Measurements from ENCODE around the gene USP2. TPM values are rescaled to one million over a fixed set of nuclear protein-coding genes. Genes with fewer than 3 reads are reported as not detected.

Gene USP2
- total RNA-seq, 2 experiments from 2014 or later = 0.61 to 0.96 TPM

GRCh38 chr11:119371778-119372182 lies 9.7 kb downstream of the USP2 start:
- intact Hi-C loops (cut with micrococcal nuclease) = no loop called here
- ATAC-seq (no peak), DNase-seq (no peak)
- H3K4me1 Mint-ChIP-seq (ENCODE audit: low read depth) = peaks cover 7% of the 10 kb centered on the region
- no peaks in the 10 kb centered on the region for H3K36me3 Mint-ChIP-seq (ENCODE audit: low read depth)
- CTCF ChIA-PET = interaction anchor here (1.0 to 6.4 kb wide), 4 partner anchors 10 to 103 kb away, joined by 3 to 55 read pairs (median 6); no protein-coding TSS in a partner anchor
- H3K27me3 Mint-ChIP-seq = peaks cover 15% of the 10 kb centered on the region
- no peaks in the 10 kb centered on the region for H3K9me3 Mint-ChIP-seq
- H3K27ac Mint-ChIP-seq = no peak overlapping the region
- H3K4me3 Mint-ChIP-seq = no peak overlapping the region
- TF ChIP-seq CTCF (IDR thresholded peaks at IDR 0.05) = no peak
- POLR2A ChIA-PET = no interaction called here

GRCh38 chr11:119371067-119371601 lies 10.4 kb downstream of the USP2 start:
- no peaks in the 10 kb centered on the region for H3K36me3 Mint-ChIP-seq (ENCODE audit: low read depth)

GRCh38 chr11:119370486-119371046 lies 10.9 kb downstream of the USP2 start:
- POLR2A ChIA-PET = no interaction called here
- ATAC-seq (peak; percentile 49), DNase-seq (no peak)
- Mint-ChIP-seq H3K36me3 (ENCODE audit: low read depth) (no peaks in the 10 kb centered on the region), H3K9me3 (no peaks in the 10 kb centered on the region), H3K4me1 (ENCODE audit: low read depth) (peaks cover 7% of the 10 kb centered on the region), H3K27ac (no peak overlapping the region), H3K27me3 (peaks cover 24% of the 10 kb centered on the region), H3K4me3 (no peak overlapping the region)
- CTCF ChIA-PET = interaction anchor here (0.9 to 6.4 kb wide), 4 partner anchors 9 to 104 kb away, joined by 3 to 55 read pairs (median 6); no protein-coding TSS in a partner anchor
- TF ChIP-seq CTCF (IDR thresholded peaks at IDR 0.05) = no peak
- intact Hi-C loops (cut with micrococcal nuclease) = no loop called here

More at GRCh38 chr11:119371067-119371601, 10.4 kb downstream of the USP2 start:
- Mint-ChIP-seq H3K27ac (no peak overlapping the region), H3K9me3 (no peaks in the 10 kb centered on the region), H3K4me3 (no peak overlapping the region), H3K27me3 (peaks cover 22% of the 10 kb centered on the region), H3K4me1 (ENCODE audit: low read depth) (peaks cover 7% of the 10 kb centered on the region)
- DNase-seq (no peak), ATAC-seq (no peak)
- ChIA-PET POLR2A (no interaction called here), CTCF (interaction anchor here (0.9 to 6.4 kb wide), 5 partner anchors 10 to 104 kb away, joined by 3 to 55 read pairs (median 5); no protein-coding TSS in a partner anchor)
- TF ChIP-seq CTCF (IDR thresholded peaks at IDR 0.05) = no peak
- intact Hi-C loops (cut with micrococcal nuclease) = no loop called here

- peaks cover 36% of the 10 kb centered on the region for H3K27me3 Mint-ChIP-seq
- H3K27ac Mint-ChIP-seq = no peak overlapping the region
- ChIA-PET CTCF (interaction anchor here (1.0 to 6.4 kb wide), 4 partner anchors 9 to 13 kb away, joined by 3 to 55 read pairs (median 6); partner anchors contain the start of gene USP2), POLR2A (interaction anchor here (0.6 kb wide), 1 partner anchor 9 kb away, joined by 3 read pairs; no protein-coding TSS in a partner anchor)
- no peak overlapping the region for H3K4me3 Mint-ChIP-seq
- intact Hi-C loops (cut with micrococcal nuclease) = no loop called here
- DNase-seq (no peak), ATAC-seq (no peak)
- peaks cover 12% of the 10 kb centered on the region for H3K4me1 Mint-ChIP-seq (ENCODE audit: low read depth)
- no peaks in the 10 kb centered on the region for H3K9me3 Mint-ChIP-seq
- no peak for TF ChIP-seq CTCF (IDR thresholded peaks at IDR 0.05)
- no peaks in the 10 kb centered on the region for H3K36me3 Mint-ChIP-seq (ENCODE audit: low read depth)
Observed at GRCh38 chr11:119369132-119369925, 12.2 kb downstream of the USP2 start.
